Bronchial epithelial cell (primary cell): ENCODE results near the gene CYP19A1. TPM values are rescaled to one million over a fixed set of nuclear protein-coding genes. Genes with fewer than 3 reads are reported as not detected.
A peak's percentile ranks its signal among the peaks of the same experiment; 100 is the strongest.

Experiments
- DNase-seq: peaks from one replicate; pipeline ENCODE4 v3.0.0-alpha.2; 2010; ENCODE audit warnings: low read depth
- FAIRE-seq: peaks from 2 replicates; lab custom pipeline; 2011; peaks lifted over from hg19 to GRCh38; lab: Jason Lieb, UNC
- H3K27me3 ChIP-seq: 2 replicates; pipeline ENCODE4 v1.5.1; 2011; ENCODE audit warnings: low read length; ENCODE audit not compliant: control insufficient read depth, insufficient read depth
- H3K36me3 ChIP-seq: 2 replicates; pipeline ENCODE4 v1.5.1; 2011; ENCODE audit warnings: low read length; ENCODE audit not compliant: control insufficient read depth, insufficient read depth
- H3K4me3 ChIP-seq: 2 replicates; pipeline ENCODE4 v1.5.1; 2011; ENCODE audit warnings: mild to moderate bottlenecking, low read depth, low read length, control low read depth
- CTCF ChIP-seq: IDR thresholded peaks from 2 replicates; pipeline ENCODE4 v1.5.1; 2011; ENCODE audit warnings: mild to moderate bottlenecking, moderate library complexity, low read length, control low read depth, inconsistent platforms; ENCODE audit not compliant: insufficient read depth, severe bottlenecking
- total RNA-seq: library from RNA; depleted of rRNA; stranded (reverse); fragments of >200 nt; gene quantifications from 2 replicates; pipeline ENCODE4 v1.2.1, GENCODE V29; 2014

Gene CYP19A1
- total RNA-seq, 1 donor from 2014 or later, result not detected

- no peaks in the 10 kb centered on the region for H3K36me3 ChIP-seq
- H3K4me3 ChIP-seq, result no peak overlapping the region
- DNase-seq, result no peak
- FAIRE-seq, result no peak
- no peak for TF ChIP-seq CTCF
- H3K27me3 ChIP-seq, result no peaks in the 10 kb centered on the region
These were observed 23.7 kb downstream of the CYP19A1 start for GRCh38 chr15:51314391-51315337.

GRCh38 chr15:51313644-51314280, 24.6 kb downstream of the CYP19A1 start:
- H3K27me3 ChIP-seq, result no peaks in the 10 kb centered on the region
- DNase-seq, result no peak
- H3K36me3 ChIP-seq, result no peaks in the 10 kb centered on the region
- no peak for FAIRE-seq
- no peak for TF ChIP-seq CTCF
- H3K4me3 ChIP-seq, result no peak overlapping the region

GRCh38 chr15:51313074-51313393, 25.4 kb downstream of the CYP19A1 start:
- no peak for TF ChIP-seq CTCF
- peak; percentile 90 for DNase-seq
- H3K4me3 ChIP-seq, result no peak overlapping the region

GRCh38 chr15:51312166-51313073, 26.0 kb downstream of the CYP19A1 start:
- TF ChIP-seq CTCF, result no peak
- FAIRE-seq (no peak), DNase-seq (no peak)
- no peaks in the 10 kb centered on the region for H3K36me3 ChIP-seq
- H3K27me3 ChIP-seq, result no peaks in the 10 kb centered on the region
- H3K4me3 ChIP-seq, result no peak overlapping the region

More at GRCh38 chr15:51313074-51313393, 25.4 kb downstream of the CYP19A1 start:
- Histone ChIP-seq H3K36me3 (no peaks in the 10 kb centered on the region), H3K27me3 (no peaks in the 10 kb centered on the region)
- no peak for FAIRE-seq

- Histone ChIP-seq H3K36me3 (no peaks in the 10 kb centered on the region), H3K27me3 (no peaks in the 10 kb centered on the region), H3K4me3 (no peak overlapping the region)
- no peak for FAIRE-seq
- no peak for TF ChIP-seq CTCF
- no peak for DNase-seq
These were observed 26.9 kb downstream of the CYP19A1 start for GRCh38 chr15:51311510-51311909.
